Activated naive CD4-positive, alpha-beta T cell treated with anti-CD3 and anti-CD28 coated beads, Interleukin-2, amount 50 U/mL, for 16 hours (primary cell): ENCODE measurements around the gene KCNA10.
"Not testable (repeated sequence)": the region's sequence is repeated elsewhere in the genome, so short reads cannot be mapped to it uniquely, and the experiment has no call there.

Source experiments
- DNase-seq: peaks from one replicate; pipeline ENCODE4 v3.0.0-alpha.2; 2020

The KCNA10 gene

DNA sequence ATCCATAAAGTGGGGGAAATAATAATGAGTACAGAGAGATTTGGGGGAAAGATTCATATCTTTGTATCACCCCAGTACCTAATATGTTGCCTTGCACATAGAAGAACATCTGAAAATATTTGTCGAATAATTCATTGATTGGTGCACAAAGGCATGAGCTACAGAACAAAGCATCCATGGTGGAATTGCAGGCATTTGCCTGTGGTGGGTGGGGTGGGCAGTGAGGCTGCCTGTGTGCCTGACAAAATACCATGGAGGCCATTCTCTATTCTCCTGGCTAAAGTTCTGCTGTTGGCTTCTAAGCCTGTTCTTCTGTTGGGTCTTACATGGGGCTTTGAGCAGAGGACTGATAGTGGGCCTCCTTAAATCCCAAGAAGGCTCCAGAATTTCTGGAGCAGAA, 10.0 kb upstream of the KCNA10 start:
- DNase-seq = no peak

DNA sequence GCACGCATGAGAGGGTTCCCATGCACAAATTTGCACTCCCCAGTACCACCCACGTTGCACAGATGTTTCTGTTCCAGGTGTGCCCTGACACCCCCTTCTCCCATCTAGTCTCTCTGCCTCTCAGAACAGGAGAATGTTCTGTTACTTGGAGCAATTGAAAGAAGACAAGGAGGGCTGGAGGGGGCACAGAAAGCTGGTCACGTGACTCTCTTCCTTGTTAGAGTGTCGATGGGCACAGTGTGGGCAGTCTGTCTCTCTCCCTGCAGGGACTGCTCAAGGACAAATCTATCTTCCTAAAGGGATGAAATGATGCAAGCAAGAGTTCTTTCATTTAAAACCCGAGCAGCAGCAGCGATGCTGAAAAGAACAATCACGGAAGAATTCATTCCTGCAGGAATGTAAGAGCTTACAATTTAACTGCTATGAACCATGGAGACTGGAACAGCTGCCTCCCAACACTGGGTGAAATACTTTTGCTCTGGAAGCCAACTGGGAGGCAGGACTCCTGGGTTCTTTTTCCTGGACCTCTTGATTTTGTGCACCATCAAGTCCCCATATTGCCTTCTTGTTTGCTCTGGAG, 7.3 kb upstream of the KCNA10 start:
- no peak for DNase-seq

DNA sequence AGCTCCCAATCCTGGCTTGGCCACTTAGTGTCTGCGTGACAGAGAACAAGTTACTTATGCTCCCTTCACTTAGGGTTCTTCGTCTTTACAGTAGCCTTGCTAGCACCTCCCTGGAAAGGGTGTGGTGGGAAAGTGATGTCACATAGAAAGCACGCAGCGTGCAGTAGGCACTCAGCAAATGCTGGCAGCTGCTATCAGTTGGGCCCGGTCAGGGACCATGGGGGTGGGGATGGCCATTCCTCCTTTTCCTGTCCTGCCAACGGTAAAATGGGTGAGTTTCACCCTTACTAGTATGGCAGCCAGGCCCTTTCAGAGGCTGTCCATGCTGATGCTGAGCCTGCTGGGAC, 6.2 kb upstream of the KCNA10 start:
- DNase-seq = no peak

DNA sequence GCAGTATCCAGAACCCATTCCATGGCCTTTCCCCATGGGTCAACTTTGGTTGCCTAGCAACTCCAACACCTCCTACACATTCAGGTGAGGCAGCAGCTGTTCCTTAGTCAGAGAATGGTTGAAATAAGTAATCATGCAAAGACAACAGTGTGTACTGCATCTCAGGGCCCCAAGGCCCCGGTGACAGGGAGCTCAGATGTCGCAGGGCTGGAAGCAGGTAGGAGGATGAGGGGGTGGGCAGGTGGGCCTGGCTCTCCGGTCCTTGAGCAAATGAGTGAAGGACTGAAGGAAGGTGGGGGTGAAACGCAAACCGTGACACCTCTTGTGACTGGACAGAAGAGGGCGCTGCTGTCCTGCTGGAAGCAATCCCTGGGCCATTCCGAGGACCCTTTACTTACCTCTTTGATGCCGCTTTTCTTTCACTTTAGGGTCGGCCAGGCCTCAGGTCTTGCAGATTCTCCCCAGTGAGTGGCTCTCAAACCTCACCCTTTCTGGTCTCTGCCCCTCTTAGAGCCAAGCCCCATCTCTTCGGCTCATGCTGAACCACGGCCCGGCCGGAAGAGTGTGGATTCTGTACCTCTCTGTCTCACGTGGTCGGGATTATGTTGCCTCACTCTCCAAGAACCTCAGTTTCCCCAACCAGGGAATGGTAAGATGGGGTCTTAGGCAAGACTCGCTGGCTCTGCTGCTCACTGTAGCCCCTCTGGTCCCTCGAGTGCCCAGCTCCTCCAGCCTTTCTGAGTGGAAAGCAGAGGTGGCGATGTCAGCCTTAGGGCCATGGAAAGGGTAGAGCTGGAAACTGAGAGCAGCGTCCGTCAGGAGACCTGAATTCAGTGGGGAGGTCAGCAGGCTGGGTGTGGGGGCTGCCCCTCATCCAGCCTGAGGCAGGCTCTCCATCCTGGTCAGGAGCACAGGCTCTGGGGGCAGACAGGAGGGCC, 5.6 kb upstream of the KCNA10 start:
- DNase-seq = peak; percentile 31

DNA sequence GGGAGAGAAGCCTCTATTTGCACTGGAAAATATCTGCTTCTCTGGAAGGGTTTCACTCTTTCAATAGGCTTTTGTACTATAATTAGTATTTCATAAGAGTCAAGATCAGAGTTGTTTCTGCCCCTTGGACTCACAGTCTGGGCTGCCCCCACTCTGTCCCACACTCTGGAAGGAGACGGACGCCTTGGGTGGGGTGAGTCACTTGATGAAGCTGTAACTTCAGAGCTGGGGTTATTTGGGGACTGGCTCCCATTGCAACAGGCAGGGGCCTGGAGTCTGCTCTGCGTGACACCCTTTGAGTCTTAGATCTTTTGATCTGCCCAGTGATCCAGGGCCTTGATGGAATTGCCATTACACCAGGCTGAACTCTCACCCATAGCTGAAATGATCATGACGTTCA, 4.0 kb upstream of the KCNA10 start:
- DNase-seq = no peak

DNA sequence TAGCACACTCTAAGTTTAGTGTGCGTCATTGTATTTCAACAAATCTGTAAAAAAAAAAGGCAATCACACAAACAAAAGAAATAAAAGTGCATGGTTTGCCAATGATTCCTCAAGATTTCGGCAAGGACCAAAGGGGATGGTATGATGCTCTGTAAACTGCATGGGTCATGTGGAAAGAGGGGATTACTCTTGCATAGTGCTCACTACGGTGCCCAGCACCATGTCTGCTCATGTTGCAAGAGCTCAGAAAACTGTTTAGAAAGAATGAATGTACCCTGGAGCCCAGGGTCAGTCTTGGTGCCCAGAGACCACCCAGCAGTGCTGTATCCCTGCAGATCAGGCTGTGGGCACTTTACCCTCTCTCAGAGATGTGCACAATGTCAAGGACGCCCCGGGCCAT, 3.6 kb upstream of the KCNA10 start:
- no peak for DNase-seq

DNA sequence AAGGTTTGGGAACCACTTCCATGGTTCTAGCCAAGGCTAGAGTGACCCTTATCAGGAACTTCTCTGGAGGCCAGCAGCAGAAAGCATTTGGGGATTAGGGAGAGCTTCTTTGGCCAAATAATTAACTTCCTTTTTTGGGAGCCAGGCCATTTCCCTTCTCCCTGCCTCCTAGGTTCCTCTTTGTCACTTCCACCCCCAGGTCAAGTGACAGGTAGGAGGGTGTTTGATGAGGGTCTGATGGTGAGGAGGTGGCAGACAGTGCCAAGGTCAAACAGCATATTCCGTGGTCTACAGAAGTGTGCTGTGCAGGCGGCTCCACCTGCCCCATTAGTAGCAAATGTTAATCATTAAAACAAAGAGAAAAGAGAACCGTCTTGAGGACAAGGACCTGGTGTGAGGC, 1.9 kb upstream of the KCNA10 start:
- no peak for DNase-seq

DNA sequence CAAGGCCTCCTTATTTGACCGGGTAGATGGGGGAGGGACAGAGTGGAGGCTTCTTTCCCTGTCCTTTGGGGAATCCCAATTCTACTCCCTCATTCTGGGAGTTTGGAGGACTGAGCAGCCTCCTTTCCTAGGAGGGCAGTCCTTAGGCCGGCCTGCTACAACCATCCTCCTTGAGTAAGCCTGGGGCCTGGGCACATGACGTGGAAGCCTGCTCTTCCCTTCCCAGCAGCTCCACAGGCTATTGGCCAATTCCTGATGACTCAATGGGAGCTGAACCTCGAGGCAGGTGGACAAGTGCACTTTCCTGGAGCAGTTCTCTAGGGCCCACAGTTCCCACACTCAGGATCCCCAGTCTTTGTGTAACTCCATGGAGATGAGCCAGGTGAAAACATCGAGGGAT, 3.1 kb downstream of the KCNA10 start:
- no peak for DNase-seq

DNA sequence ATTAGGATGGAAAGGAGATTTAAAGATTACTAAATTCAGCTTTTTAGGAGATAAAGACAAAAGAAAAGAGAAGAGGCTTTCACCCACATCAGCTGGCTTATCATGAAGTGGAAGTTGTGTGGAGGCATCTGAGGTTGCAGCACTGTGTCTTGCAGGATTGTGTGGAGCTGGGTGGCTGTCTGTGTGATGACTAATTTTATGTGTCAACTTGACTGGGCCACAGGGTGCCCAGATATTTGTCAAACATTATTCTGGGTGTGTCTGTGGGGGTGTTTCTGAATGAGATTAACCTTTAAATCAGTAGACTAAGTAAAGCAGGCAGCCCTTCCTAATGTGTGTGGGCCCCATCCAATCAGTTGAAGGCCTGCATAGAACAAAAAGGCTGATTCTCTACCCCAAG, 3.9 kb downstream of the KCNA10 start:
- DNase-seq = no peak

DNA sequence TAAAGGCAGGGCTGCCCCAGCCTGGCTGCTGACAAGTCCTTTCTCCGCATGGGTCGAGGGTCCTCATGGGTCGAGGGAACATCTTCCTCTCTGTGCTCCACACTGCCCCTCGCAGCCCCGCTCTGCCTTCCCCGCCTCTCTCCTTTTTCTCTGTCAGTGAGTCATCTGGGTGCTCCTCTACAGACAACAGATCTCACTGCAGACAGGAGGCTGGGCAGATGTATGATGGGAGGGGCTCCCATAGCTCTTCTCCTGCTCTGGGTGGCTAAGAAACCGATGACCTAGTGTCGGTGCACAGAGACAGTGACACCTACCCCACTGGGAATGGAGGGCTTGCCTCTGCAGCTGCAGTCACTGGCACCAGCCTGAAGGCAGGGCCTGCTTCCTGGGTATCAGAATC, 5.5 kb downstream of the KCNA10 start:
- no peak for DNase-seq

DNA sequence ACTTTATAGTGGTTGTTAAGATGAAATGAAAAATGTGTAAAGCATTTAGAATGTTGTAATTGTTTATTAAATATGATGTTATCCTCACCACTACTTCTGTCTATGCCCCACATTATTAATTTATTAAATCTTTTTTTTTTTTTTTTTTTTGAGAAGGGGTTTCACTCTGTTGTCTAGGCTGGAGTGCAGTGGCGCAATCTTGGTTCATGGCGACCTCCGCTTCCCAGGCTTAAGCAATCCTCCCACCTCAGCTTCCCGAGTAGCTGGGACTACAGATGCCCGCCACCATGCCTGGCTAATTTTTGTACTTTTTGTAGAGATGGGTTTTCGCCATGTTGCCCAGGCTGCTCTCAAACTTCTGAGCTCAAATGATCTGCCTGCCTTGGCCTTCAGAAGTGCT, 7.5 kb downstream of the KCNA10 start:
- no peak for DNase-seq

DNA sequence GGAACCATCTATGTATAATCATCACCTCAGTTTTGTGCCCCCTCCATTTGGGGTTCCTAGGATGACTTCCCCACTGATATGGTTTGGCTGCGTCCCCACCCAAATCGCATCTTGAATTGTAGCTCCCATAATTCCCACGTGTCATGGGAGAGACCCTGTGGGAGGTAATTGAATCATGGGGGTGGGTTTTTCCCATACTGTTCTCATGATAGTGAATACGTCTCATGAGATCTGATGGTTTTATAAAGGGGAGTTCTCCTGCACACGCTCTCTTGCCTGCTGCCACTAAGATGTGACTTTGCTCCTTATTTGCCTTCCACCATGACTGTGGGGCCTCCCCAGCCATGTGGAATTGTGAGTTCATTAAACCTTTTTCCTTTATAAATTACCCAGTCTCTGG, 8.1 kb downstream of the KCNA10 start:
- DNase-seq = not testable (repeated sequence)

DNA sequence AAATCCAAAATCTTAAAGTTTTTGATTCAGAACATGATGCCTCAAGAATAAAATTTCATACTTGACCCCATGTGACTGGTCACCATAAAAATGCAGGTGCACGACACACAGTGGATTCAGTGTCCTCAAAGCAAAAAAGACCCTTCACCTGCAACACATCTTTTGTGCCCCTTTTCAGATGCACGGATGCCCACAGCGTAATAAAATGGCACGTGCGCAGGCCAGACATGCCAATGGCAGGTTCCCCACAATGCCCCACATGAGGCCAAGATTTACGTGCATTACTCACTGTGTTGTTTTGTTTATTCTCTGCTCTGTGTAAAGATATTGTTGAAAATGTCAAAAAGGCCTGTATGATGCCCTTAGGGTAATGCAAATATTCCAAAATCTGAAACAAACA, 9.3 kb downstream of the KCNA10 start:
- no peak for DNase-seq

DNA sequence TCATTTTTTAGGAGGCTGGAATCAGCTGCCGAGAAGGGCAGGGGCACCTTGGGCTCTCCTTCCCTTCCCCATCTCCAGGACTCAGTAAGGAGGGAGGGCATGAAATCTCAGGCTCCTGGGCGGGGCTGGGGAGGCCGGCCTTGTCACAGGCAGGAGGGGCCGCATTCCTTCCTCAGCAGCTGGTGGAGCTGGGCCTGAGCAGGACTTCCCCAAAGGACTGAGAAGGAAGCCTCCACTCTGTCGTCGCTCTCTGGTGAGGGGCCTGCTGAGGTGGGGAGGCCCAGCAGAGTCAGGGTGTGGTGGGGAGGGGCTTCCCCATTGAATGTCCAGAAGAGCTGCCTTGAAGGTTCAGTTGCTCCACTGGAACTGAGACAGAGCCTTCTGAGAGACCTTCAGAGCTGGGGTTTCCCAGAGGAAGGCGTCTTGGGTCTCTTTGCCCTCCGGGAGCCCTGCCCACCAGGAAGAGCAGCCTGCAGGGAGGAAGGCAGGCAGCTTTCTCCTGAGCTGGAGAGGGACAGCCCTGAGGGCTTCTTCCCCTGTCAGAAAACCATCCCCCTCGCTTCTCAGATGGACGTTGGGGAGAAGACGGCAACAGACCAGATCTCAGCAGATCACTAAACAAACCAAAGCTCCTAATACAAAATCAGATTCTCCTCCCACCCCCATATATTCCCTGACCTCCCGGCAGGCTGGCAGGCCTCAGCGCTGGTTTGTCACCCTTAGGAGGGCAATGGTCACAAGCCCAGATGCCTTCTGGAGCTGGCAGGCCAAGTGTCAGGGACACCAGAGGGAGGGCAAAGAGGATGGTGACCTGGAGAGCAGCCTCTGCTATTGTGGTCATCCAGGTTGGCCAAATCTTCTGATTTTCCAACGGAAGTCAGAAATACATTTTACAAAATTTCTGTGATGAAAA, 10.7 kb downstream of the KCNA10 start:
- no peak for DNase-seq

DNA sequence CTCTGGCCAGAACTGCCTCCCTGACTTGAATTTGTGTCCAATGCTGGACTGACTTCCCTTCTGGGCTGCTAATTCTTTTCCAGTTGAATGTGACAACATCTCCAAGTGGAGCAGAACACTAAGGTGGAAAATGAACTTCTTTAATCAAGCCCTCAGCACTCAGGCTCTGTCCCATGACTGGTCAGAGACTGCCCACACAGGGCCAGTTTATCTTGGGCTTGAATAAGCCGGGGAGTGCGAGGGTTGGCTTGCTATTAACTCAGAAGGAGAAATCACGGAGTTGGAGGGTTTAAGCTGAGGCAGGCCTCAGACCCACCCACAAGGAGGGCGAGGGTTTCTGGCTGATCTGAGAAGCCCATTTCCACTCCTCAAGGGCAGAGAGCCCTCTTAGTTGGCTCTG, 12.4 kb downstream of the KCNA10 start:
- DNase-seq = no peak

DNA sequence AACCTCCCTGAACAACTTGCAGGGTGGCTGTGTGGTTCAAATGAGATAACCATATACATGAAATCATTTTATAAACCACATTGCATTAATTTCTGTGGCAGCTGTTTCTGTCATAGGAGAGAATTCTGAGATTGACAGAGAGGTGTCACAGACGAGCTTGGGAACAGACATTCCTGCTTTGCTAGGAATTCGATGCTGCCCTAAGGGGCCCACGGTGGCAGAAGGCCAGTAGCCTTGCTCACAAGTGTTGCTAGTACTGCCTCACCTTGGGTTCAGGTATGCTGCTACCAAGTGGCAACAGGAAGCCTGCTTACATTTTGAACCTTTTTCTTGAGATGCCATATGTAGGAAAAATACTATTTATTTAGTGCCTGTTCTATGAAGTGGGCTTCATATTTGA, 13.4 kb downstream of the KCNA10 start:
- DNase-seq = no peak

DNA sequence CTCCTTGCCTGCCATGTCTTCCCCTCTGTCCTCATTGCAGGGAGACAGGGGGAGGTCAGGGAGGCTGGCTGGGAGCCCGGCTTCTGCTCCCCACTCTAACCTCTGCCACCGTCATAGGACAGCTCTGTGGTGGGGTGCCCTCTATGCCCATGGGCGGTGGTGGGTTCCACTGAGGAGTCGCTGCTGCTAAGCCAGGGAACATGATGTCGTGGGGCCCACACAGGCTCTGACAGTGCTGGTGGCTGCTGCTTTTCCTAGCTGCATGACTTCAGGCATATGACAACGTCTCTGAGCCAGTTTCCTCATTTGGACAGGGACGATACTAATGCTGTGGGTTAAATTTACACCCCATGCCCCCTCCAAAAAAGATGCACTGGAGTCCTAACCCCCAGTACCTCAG, 14.7 kb downstream of the KCNA10 start:
- no peak for DNase-seq

DNA sequence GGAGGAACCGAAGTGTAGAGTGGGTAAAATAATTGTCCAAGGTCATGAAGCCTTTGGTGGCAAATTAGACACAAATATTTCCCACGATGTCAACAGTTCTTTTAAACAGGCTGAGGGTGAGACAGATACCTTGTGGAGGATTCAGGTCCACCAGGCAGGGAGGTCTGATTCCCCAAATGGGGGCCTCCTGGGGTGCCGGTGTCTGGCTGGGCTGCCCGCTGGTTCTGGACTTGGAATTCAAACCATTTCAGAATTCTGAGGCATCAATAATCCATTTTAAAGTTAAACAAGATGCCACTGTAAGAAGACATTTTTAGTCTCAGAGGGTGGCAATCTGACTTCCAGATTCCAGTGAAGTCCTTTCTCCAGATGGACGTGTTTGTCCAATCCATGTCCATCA, 15.5 kb downstream of the KCNA10 start:
- DNase-seq = no peak

DNA sequence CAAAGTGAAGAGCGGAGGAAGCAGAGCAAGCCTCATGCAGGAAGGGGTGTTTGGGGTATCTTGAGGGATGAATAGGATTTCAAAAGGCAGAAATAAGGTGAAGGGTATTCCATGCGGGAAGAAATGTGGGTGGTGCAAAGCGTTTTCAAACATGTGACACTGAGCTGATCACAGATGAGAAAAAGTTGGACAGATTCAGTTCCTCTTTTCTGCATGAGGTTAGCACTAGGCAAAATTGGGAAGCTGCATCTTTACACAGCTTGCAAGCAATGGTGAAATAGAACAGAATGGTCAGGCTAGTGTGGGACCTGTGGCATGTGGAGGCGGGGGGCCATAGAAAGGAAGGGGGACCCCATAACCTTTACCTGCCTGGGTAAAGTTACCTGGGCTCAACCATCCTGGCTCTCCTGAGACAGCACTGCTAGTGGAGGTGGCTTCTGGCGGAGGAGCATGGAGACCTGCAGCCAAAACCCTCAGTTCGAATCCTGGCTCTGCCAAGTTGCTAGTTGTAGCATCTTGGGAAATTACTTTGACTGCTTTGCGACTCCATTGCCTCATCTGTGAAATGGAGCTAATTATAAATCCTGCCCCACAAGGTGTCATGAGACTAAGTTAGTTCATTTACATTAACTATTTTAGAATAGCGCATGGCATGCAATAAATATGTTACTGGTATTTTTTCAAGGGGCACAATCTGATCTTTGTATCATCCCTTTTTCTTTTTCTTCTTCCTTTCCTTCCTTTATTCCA, 16.4 kb downstream of the KCNA10 start:
- DNase-seq = no peak

DNA sequence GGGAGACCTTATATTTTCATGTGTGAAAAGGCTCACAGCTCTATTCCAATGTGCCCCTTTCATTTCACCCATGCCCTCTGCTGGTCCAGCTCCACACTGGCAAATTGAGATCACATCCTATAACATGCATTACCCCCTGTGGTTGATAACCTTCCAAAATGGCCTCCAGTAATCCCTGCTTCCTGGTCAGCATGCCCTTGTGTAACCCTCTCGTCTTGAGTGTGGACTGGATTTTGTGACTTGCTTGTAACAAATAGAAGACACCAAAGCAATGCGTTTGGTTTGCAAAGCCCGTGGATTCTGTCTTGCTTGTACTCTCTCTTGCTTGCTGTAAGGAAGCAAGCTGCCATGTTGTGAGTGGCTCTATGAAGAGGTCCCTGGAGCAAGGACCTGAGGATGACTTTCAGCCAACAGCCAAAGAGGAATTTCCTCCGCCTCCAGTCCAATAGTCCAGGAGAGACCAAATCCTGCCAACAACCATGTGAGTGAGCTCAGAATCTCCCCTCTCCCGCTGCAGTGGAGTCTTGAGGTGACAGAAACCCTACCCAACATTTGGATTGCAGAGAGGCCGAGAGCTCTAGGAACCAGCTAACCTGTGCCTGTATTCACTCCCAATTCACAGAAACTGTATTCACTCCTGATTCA, 17.4 kb downstream of the KCNA10 start:
- no peak for DNase-seq

DNA sequence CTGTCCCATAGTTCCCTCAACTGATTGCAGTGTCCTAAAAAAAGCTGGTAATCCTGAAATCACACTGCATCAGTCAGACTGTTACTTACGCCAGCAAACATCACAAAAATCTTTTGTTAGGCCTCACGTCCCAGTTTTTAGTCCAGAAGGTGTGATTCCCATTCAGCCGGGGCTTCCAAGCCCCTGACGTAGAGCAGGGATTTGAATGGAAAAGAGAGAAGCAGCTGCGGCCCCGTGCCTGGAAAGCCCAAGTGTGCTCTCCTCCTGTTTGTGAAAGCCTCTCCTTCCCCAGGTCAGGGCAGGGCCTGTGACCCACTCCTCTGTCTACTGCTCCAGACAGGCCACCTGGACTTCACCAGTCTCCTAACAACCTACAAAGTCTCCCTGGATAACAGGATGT, 20.7 kb downstream of the KCNA10 start:
- DNase-seq = no peak

DNA sequence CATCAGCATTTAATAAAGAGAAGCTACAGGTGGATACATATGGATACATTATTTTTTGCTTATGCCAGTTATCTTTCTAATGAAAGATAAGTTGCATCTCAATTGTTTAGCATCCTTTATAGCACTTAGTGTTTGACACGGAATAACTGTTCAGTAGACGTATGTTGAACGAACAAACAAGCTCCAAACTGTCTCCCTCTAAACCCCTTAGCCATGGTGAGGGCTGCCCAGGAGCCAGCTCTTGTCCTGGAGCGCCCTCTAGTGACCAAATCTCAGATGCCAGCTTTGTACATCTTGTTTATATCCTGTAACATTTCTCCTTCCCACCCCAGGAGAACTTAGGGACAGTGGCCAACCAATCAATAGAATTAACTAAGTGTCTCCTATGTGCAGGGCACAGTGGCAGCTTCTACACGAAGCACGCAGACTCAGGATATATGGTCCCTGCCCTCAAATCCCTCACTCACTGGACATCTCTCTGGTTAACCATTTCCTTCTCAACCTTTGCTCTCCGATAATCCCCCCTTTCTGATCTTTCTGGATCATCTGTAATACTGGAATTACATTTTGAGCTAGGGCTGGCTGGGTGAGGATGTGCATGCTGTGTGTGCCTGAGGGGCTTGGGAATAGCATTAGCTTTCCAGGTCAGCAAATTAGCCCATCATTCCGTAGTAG, 22.9 kb downstream of the KCNA10 start:
- peak; percentile 75 for DNase-seq
